Activated CD8-positive, alpha-beta memory T cell treated with anti-CD3 and anti-CD28 coated beads, Interleukin-2, amount 50 U/mL, for 1 hour (primary cell): ENCODE data around the gene PLXNA4.

Experiments used
- DNase-seq: peaks from one replicate; pipeline ENCODE4 v3.0.0-alpha.2; 2020; ENCODE audit errors: extremely low read depth

Gene PLXNA4

GRCh38 chr7:132565441-132565840 is 10.8 kb downstream of the PLXNA4 start:
- DNase-seq: no peak

GRCh38 chr7:132564849-132565248 is 11.4 kb downstream of the PLXNA4 start:
- DNase-seq: no peak

- DNase-seq: no peak
Observed at GRCh38 chr7:132564090-132564489, 12.2 kb downstream of the PLXNA4 start.

GRCh38 chr7:132562690-132563089 is 13.6 kb downstream of the PLXNA4 start:
- DNase-seq: no peak

GRCh38 chr7:132561763-132562162 is 14.5 kb downstream of the PLXNA4 start:
- no peak for DNase-seq

GRCh38 chr7:132560825-132561529 is 15.3 kb downstream of the PLXNA4 start:
- no peak for DNase-seq

- no peak for DNase-seq
Observed at GRCh38 chr7:132560105-132560504, 16.2 kb downstream of the PLXNA4 start.

GRCh38 chr7:132558815-132559214 is 17.5 kb downstream of the PLXNA4 start:
- no peak for DNase-seq

- no peak for DNase-seq
Observed at GRCh38 chr7:132557489-132558044, 18.7 kb downstream of the PLXNA4 start.

- no peak for DNase-seq
Observed at GRCh38 chr7:132554446-132554845, 21.8 kb downstream of the PLXNA4 start.

GRCh38 chr7:132553031-132553430 is 23.2 kb downstream of the PLXNA4 start:
- no peak for DNase-seq

GRCh38 chr7:132551886-132552285 is 24.4 kb downstream of the PLXNA4 start:
- no peak for DNase-seq

GRCh38 chr7:132551439-132551838 is 24.8 kb downstream of the PLXNA4 start:
- DNase-seq: no peak

GRCh38 chr7:132548489-132549078 is 27.7 kb downstream of the PLXNA4 start:
- no peak for DNase-seq

GRCh38 chr7:132547821-132548220 is 28.4 kb downstream of the PLXNA4 start:
- DNase-seq: no peak

GRCh38 chr7:132546366-132547127 is 29.7 kb downstream of the PLXNA4 start:
- DNase-seq: no peak

GRCh38 chr7:132545756-132546155 is 30.5 kb downstream of the PLXNA4 start:
- no peak for DNase-seq

GRCh38 chr7:132544999-132545398 is 31.3 kb downstream of the PLXNA4 start:
- DNase-seq: no peak

- no peak for DNase-seq
Observed at GRCh38 chr7:132544025-132544424, 32.2 kb downstream of the PLXNA4 start.

- no peak for DNase-seq
Observed at GRCh38 chr7:132542895-132543294, 33.4 kb downstream of the PLXNA4 start.

GRCh38 chr7:132541656-132542055 is 34.6 kb downstream of the PLXNA4 start:
- DNase-seq: no peak

- DNase-seq: no peak
Observed at GRCh38 chr7:132537456-132538145, 38.7 kb downstream of the PLXNA4 start.
